Tibial nerve (tissue), 4 donors: ENCODE measurements around the gene PIERCE2. TPM values are rescaled to one million over a fixed set of nuclear protein-coding genes. Genes with fewer than 3 reads are reported as not detected.

Experiments used
- DNase-seq, 2 donors: peaks; one replicate each; pipeline ENCODE4 v3.0.0-alpha.2; 2019; ENCODE audit warnings: low spot score in 2 of 2
- H3K27ac ChIP-seq, 4 donors: fragments of 200-600 bp; sonication (generic) in 3 of 4; one replicate each; pipeline ENCODE4 v1.5.1; 2017 to 2019; ENCODE audit warnings: mild to moderate bottlenecking in 1 of 4
- H3K27me3 ChIP-seq, 2 donors: fragments of 200-600 bp; sonication (generic) in 1 of 2; one replicate each; pipeline versions ENCODE4 v1.5.1 to v1.6.0; 2017 to 2019
- H3K36me3 ChIP-seq, 3 donors: fragments of 200-600 bp; sonication (generic); one replicate each; pipeline ENCODE4 v1.5.1; 2018 to 2019
- H3K4me1 ChIP-seq, 4 donors: fragments of 200-600 bp; sonication (generic) in 3 of 4; one replicate each; pipeline ENCODE4 v1.5.1; 2017 to 2019
- H3K4me3 ChIP-seq, 4 donors: fragments of 200-600 bp; sonication (generic) in 3 of 4; one replicate each; pipeline ENCODE4 v1.5.1; 2017 to 2019; ENCODE audit warnings: mild to moderate bottlenecking in 1 of 4, moderate library complexity in 1 of 4
- H3K9me3 ChIP-seq, 4 donors: fragments of 200-600 bp; sonication (generic) in 3 of 4; one replicate each; pipeline ENCODE4 v1.5.1; 2017 to 2019
- CTCF ChIP-seq, 5 experiments: fragments of 200-600 bp in 3 of 5; fragments of 450-650 bp in 2 of 5; sonication (generic) in 3 of 5; IDR thresholded peaks; one replicate each; pipeline ENCODE4 v1.5.1; 2016 to 2019; ENCODE audit warnings: antibody characterized with exemption in 5 of 5, mild to moderate bottlenecking in 3 of 5, moderate library complexity in 2 of 5
- EP300 ChIP-seq, 2 donors: sonication (generic); formaldehyde crosslinking; IDR thresholded peaks; one replicate each; pipeline ENCODE4 v1.6.1; 2017; ENCODE audit warnings: antibody characterized with exemption in 2 of 2, mild to moderate bottlenecking in 1 of 2
- POLR2A ChIP-seq, 2 donors: fragments of 450-650 bp; IDR thresholded peaks; one replicate each; pipeline ENCODE4 v1.6.1; 2017; ENCODE audit warnings: antibody characterized with exemption in 2 of 2, mild to moderate bottlenecking in 2 of 2, moderate library complexity in 2 of 2
- WGBS, 2 donors: methylation state at CpG; one replicate each; pipeline ENCODE4 v1.1.5; 2018; 5-methylcytosine and 5-hydroxymethylcytosine counted together
- total RNA-seq, 4 donors: library from RNA; depleted of rRNA; stranded (reverse); fragments of >200 nt; gene quantifications; one replicate each; pipeline ENCODE4 v1.1.0, GENCODE V29; 2016

The PIERCE2 gene
- total RNA-seq, 4 donors from 2014 or later = 1.8 to 4.8 (median 2.9) TPM; not detected in 1

GRCh38 chr15:55372701-55373440 lies 35.4 kb upstream of the PIERCE2 start:
- WGBS, 2 donors = 42 to 45% methylated on average over 3 of the region's 3 CpGs
- Histone ChIP-seq H3K27ac (no peak overlapping the region), H3K4me1 (peaks cover 0 to 6% (median 0%) of the 10 kb centered on the region in 4 donors), H3K4me3 (no peak overlapping the region), H3K36me3 (peaks cover 0 to 72% (median 0%) of the 10 kb centered on the region in 3 donors), H3K27me3 (no peaks in the 10 kb centered on the region), H3K9me3 (no peaks in the 10 kb centered on the region)
- DNase-seq = no peak
- no peak for TF ChIP-seq EP300 (IDR thresholded peaks at IDR 0.05)
- no peak for TF ChIP-seq POLR2A (IDR thresholded peaks at IDR 0.05)
- no peak for TF ChIP-seq CTCF (IDR thresholded peaks at IDR 0.05)

- H3K9me3 ChIP-seq = no peaks in the 10 kb centered on the region
Measured at GRCh38 chr15:55379095-55379494, 29.2 kb upstream of the PIERCE2 start.

GRCh38 chr15:55381595-55381994 lies 26.7 kb upstream of the PIERCE2 start:
- no peak for DNase-seq
- H3K4me1 ChIP-seq = no peaks in the 10 kb centered on the region
- no peak overlapping the region for H3K27ac ChIP-seq
- peaks cover 0 to 94% (median 5%) of the 10 kb centered on the region in 3 donors for H3K36me3 ChIP-seq
- H3K27me3 ChIP-seq = no peaks in the 10 kb centered on the region
- no peak for TF ChIP-seq EP300 (IDR thresholded peaks at IDR 0.05)
- no peak for TF ChIP-seq CTCF (IDR thresholded peaks at IDR 0.05)
- TF ChIP-seq POLR2A (IDR thresholded peaks at IDR 0.05) = no peak
- no peak overlapping the region for H3K4me3 ChIP-seq
- no peaks in the 10 kb centered on the region for H3K9me3 ChIP-seq

More at GRCh38 chr15:55379095-55379494, 29.2 kb upstream of the PIERCE2 start:
- peaks cover 0 to 90% (median 5%) of the 10 kb centered on the region in 3 donors for H3K36me3 ChIP-seq
- no peak for TF ChIP-seq POLR2A (IDR thresholded peaks at IDR 0.05)
- TF ChIP-seq CTCF (IDR thresholded peaks at IDR 0.05) = no peak
- no peak for TF ChIP-seq EP300 (IDR thresholded peaks at IDR 0.05)
- H3K4me3 ChIP-seq = no peak overlapping the region
- H3K4me1 ChIP-seq = no peaks in the 10 kb centered on the region
- H3K27ac ChIP-seq = no peak overlapping the region
- DNase-seq = no peak
- WGBS, 2 donors = 82 to 85% methylated on average over 5 of the region's 5 CpGs
- no peaks in the 10 kb centered on the region for H3K27me3 ChIP-seq

GRCh38 chr15:55383687-55384086 lies 24.6 kb upstream of the PIERCE2 start:
- H3K4me3 ChIP-seq = no peak overlapping the region
- peaks cover 0 to 96% (median 5%) of the 10 kb centered on the region in 3 donors for H3K36me3 ChIP-seq
- no peak for DNase-seq
- H3K27ac ChIP-seq = no peak overlapping the region
- H3K27me3 ChIP-seq = no peaks in the 10 kb centered on the region
- 96 to 97% methylated on average over 2 of the region's 2 CpGs for WGBS, 2 donors
- TF ChIP-seq CTCF (IDR thresholded peaks at IDR 0.05) = no peak
- TF ChIP-seq POLR2A (IDR thresholded peaks at IDR 0.05) = no peak
- TF ChIP-seq EP300 (IDR thresholded peaks at IDR 0.05) = no peak
- H3K9me3 ChIP-seq = no peaks in the 10 kb centered on the region
- H3K4me1 ChIP-seq = no peaks in the 10 kb centered on the region

GRCh38 chr15:55387027-55387426 lies 21.3 kb upstream of the PIERCE2 start:
- peaks cover 0 to 69% (median 5%) of the 10 kb centered on the region in 3 donors for H3K36me3 ChIP-seq
- no peak overlapping the region for H3K4me3 ChIP-seq
- no peaks in the 10 kb centered on the region for H3K4me1 ChIP-seq
- no peaks in the 10 kb centered on the region for H3K27me3 ChIP-seq
- no peaks in the 10 kb centered on the region for H3K9me3 ChIP-seq
- no peak for DNase-seq
- no peak overlapping the region for H3K27ac ChIP-seq
- TF ChIP-seq POLR2A (IDR thresholded peaks at IDR 0.05) (no peak), EP300 (IDR thresholded peaks at IDR 0.05) (no peak), CTCF (IDR thresholded peaks at IDR 0.05) (no peak)
